PC-9 (cell line): ENCODE data around the gene MBP. TPM values are rescaled to one million over a fixed set of nuclear protein-coding genes. Genes with fewer than 3 reads are reported as not detected.

ENCODE experiments used
- Bru-seq: library from RNA; stranded (reverse); fragments of 400-500 nt; gene quantifications from one replicate; lab custom pipeline; 2021; lab: Mats Ljungman, UMichigan
- BruChase-seq, 2 experiments: library from RNA; stranded (reverse); fragments of 400-500 nt; gene quantifications; one replicate each; lab custom pipeline; 2021; lab: Mats Ljungman, UMichigan
- BruUV-seq: library from RNA; stranded (reverse); fragments of 400-500 nt; replicated peaks from 2 replicates; lab custom pipeline; 2021; lab: Mats Ljungman, UMichigan
- CTCF ChIA-PET: fragments of 300-600 bp; sonication (Branson Sonifier 250); formaldehyde crosslinking; loops from one replicate; lab custom pipeline; 2022; ENCODE audit warnings: antibody characterized with exemption; lab: Charles Lee
- POLR2A ChIA-PET: fragments of 300-600 bp; sonication (Branson Sonifier 250); formaldehyde crosslinking; loops from one replicate; lab custom pipeline; 2022; ENCODE audit warnings: antibody characterized with exemption; ENCODE audit not compliant: unreplicated experiment; lab: Charles Lee
- DNase-seq, 2 experiments: peaks; one replicate each; pipeline versions ENCODE4 v3.0.0 to v3.0.0-alpha.2; 2015 to 2022; ENCODE audit warnings: mixed read lengths in 1 of 2
- H2AFZ ChIP-seq: fragments of 200-600 bp; sonication (generic); 2 replicates; pipeline ENCODE4 v1.8.1; 2017; ENCODE audit warnings: antibody characterized with exemption
- H3F3A ChIP-seq: fragments of 200-600 bp; sonication (generic); 2 replicates; pipeline ENCODE4 v1.8.1; 2017; ENCODE audit warnings: antibody characterized with exemption, mild to moderate bottlenecking, low read depth; ENCODE audit not compliant: insufficient read depth
- H3K27ac ChIP-seq: fragments of 200-600 bp; sonication (generic); 2 replicates; pipeline ENCODE4 v1.6.1; 2016; ENCODE audit warnings: mixed run types
- H3K27me3 ChIP-seq: fragments of 200-600 bp; sonication (generic); 2 replicates; pipeline ENCODE4 v1.6.1; 2016; ENCODE audit warnings: low read depth, mixed run types; ENCODE audit not compliant: insufficient read depth
- H3K36me3 ChIP-seq: fragments of 200-600 bp; sonication (generic); 2 replicates; pipeline ENCODE4 v1.6.1; 2016; ENCODE audit warnings: low read depth, mixed run types
- H3K4me1 ChIP-seq: fragments of 200-600 bp; sonication (generic); replicated peaks from 2 replicates; pipeline ENCODE4 v1.6.1; 2016; ENCODE audit warnings: mixed run types; ENCODE audit not compliant: insufficient read depth
- H3K4me2 ChIP-seq: fragments of 200-600 bp; sonication (generic); 2 replicates; pipeline ENCODE4 v1.6.1; 2017; ENCODE audit warnings: mixed run types
- H3K4me3 ChIP-seq: fragments of 200-600 bp; sonication (generic); 2 replicates; pipeline ENCODE4 v1.6.1; 2016; ENCODE audit warnings: mixed run types
- H3K79me2 ChIP-seq: fragments of 200-600 bp; sonication (generic); 2 replicates; pipeline ENCODE4 v1.6.1; 2017; ENCODE audit warnings: low read depth, mixed run types
- H3K9me2 ChIP-seq: fragments of 200-600 bp; sonication (generic); 2 replicates; pipeline ENCODE4 v1.8.1; 2017; ENCODE audit warnings: mild to moderate bottlenecking; ENCODE audit not compliant: insufficient read depth
- H3K9me3 ChIP-seq: fragments of 200-600 bp; sonication (generic); 2 replicates; pipeline ENCODE4 v1.8.1; 2016; ENCODE audit warnings: low read depth; ENCODE audit not compliant: insufficient read depth
- H4K20me1 ChIP-seq: fragments of 200-600 bp; sonication (generic); 2 replicates; pipeline ENCODE4 v1.8.1; 2017; ENCODE audit not compliant: insufficient read depth
- EZH2 ChIP-seq: fragments of 200-600 bp; sonication (generic); IDR thresholded peaks from 2 replicates; pipeline ENCODE4 v1.8.0; 2017; ENCODE audit warnings: antibody characterized with exemption, low read depth
- intact Hi-C: fragments of 100-400 bp; cut with micrococcal nuclease; formaldehyde crosslinking; loops from one replicate; pipeline ENCODE4 v1.10.0; 2022; ENCODE audit not compliant: unreplicated experiment
- long read RNA-seq: library from polyadenylated mRNA; stranded (forward); transcript quantifications from one replicate; pipeline ENCODE4 v2.0.0, GENCODE V29; 2022
- total RNA-seq: library from RNA; stranded (reverse); gene quantifications from 2 replicates; pipeline ENCODE4 v1.2.3, GENCODE V29; 2021
- TF ChIP-seq, protein P1 (sequence below): fragments of 200-600 bp; sonication (generic); conservative IDR thresholded peaks from 2 replicates; pipeline ENCODE4 v1.6.1; 2017; ENCODE audit warnings: mixed run types, antibody characterized with exemption, mild to moderate bottlenecking, moderate library complexity

Gene MBP
- total RNA-seq: 37.9 and 44.4 TPM in 2 replicates
- Bru-seq, nascent RNA: percentile 77 among the genes with signal in this experiment
- BruChase-seq, experiment 1, labeled RNA remaining after a 2-hour chase: percentile 76 among the genes with signal in this experiment
- percentile 65 among the genes with signal in this experiment for BruChase-seq, experiment 2, labeled RNA remaining after a 6-hour chase
- long read RNA-seq, full-length matches to known transcripts: 12 of 33 reads
- long read RNA-seq, partial matches to known transcripts: 0 of 33 reads
- long read RNA-seq, other reads (novel, unspliced or antisense): 21 of 33 reads

DNA sequence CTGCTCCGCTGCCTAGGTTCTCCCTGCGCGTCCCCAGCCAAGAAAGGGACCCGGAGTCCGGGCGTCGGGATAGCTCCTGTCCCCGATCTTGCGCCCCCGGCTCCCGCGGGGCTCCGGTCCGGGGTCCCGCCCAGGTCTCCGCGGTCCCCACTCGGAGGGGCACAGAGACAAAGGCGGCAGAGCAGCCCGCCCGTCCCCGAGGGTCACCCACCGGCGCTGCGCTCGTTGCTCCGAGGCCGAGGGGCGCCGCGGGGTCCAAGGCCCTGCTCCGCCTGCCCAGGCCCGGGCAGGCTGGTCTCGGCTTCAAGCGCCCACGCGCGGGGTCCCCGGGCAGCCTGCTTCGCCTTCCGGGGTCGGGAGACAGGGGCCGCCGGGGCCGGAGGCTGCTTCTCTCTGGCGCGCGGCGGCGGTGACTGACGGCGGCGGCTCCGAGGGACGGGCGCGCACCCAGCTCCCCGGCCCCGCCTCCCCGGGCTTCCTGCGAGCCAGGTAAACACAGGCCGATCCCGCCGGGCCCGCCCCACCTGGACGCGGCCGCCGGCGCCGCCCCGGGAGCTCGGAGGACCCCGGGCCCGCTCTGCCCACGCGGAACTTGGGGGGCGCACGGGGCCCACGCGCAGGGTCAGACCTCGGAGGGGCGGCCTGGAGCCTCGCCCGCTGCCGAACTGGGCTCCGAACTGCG is at the start of gene MBP:
Gene MBP, minus strand, starts transcription at position 415 of the 682 bp plus-strand sequence. CDS start 27,522 bp downstream, outside the sequence.
- peak within 1 kb of the TSS; percentile 92 for H2AFZ ChIP-seq
- no peaks in the 10 kb centered on the region for H3K9me2 ChIP-seq
- no TSS peak for BruUV-seq
- POLR2A ChIA-PET: interaction anchor here (0.9 to 1.2 kb wide), 2 partner anchors 32 to 43 kb away, joined by 4 read pairs; no protein-coding TSS in a partner anchor
- H3K79me2 ChIP-seq: peaks cover 42% of the 10 kb centered on the region
- H3K27ac ChIP-seq: peak within 1 kb of the TSS; percentile 97
- no peaks in the 10 kb centered on the region for H3K27me3 ChIP-seq
- H3K36me3 ChIP-seq: 0 out of 2 replicates have a peak, but pooled peaks cover 3% of the 10 kb centered on the region
- no peaks in the 10 kb centered on the region for H3K9me3 ChIP-seq
- H3F3A ChIP-seq: peaks cover 34% of the 10 kb centered on the region
- peak within 1 kb of the TSS; percentile 86 for H3K4me2 ChIP-seq
- CTCF ChIA-PET: no interaction called here
- TF ChIP-seq, protein P1, sequence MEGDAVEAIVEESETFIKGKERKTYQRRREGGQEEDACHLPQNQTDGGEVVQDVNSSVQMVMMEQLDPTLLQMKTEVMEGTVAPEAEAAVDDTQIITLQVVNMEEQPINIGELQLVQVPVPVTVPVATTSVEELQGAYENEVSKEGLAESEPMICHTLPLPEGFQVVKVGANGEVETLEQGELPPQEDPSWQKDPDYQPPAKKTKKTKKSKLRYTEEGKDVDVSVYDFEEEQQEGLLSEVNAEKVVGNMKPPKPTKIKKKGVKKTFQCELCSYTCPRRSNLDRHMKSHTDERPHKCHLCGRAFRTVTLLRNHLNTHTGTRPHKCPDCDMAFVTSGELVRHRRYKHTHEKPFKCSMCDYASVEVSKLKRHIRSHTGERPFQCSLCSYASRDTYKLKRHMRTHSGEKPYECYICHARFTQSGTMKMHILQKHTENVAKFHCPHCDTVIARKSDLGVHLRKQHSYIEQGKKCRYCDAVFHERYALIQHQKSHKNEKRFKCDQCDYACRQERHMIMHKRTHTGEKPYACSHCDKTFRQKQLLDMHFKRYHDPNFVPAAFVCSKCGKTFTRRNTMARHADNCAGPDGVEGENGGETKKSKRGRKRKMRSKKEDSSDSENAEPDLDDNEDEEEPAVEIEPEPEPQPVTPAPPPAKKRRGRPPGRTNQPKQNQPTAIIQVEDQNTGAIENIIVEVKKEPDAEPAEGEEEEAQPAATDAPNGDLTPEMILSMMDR: no peak
- TF ChIP-seq EZH2: no peak
- H3K4me1 ChIP-seq: peaks cover 36% of the 10 kb centered on the region
- DNase-seq: peak; percentile 53 to 74
- H4K20me1 ChIP-seq: no peaks in the 10 kb centered on the region
- intact Hi-C loops: loop anchor here (1.0 to 5.0 kb wide), 3 partner anchors 43 to 130 kb away; no protein-coding TSS in a partner anchor
- H3K4me3 ChIP-seq: peak within 1 kb of the TSS; percentile 95

DNA sequence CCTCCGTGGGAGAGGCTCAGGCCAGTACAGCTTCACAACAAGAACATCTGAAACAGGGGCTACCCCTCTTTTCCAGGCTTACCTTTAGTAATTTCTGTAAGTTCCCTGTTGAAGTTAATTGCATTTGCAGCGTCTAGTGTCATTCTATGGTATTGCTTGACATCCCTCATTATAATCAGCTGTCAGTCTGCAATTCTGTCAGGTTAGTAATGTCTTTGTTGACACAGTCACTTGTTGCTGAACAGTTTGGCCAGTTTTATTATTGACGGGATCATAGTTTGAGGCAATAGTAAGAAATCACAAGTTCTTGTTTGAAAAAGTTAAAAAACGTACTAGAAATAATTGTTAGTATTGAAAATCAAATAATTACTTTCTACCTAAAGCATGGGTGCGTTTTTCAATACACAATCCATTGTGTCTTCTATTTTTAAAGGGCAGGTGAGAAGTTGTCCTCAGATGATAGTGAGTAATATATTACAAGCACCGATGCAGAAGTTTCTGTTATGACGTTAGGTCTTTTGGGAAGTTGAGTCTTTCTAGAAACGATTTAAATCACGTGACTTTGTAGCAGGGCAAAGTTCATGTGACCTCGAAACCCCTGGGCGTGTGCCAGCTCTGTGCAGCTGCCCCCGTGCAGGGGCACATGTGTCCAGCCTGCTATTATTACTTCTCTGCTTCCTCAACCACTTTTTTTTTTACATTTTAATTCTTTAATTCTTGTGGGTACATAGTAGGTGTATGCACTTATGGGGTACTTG is 49.5 kb upstream of the MBP start:
- CTCF ChIA-PET: no interaction called here
- H3K79me2 ChIP-seq: no peaks in the 10 kb centered on the region

More for the DNA sequence above, 49.5 kb upstream of the MBP start:
- H3F3A ChIP-seq: no peaks in the 10 kb centered on the region
- TF ChIP-seq, protein P1: no peak
- TF ChIP-seq EZH2: no peak
- H2AFZ ChIP-seq: no peak overlapping the region
- H3K4me1 ChIP-seq: no peaks in the 10 kb centered on the region
- POLR2A ChIA-PET: no interaction called here
- H3K9me3 ChIP-seq: no peaks in the 10 kb centered on the region
- no peaks in the 10 kb centered on the region for H3K36me3 ChIP-seq
- H3K4me3 ChIP-seq: no peak overlapping the region
- peaks cover 2% of the 10 kb centered on the region; the same call in 1 of the 2 replicates for H3K27me3 ChIP-seq
- H3K27ac ChIP-seq: no peak overlapping the region
- no peaks in the 10 kb centered on the region for H4K20me1 ChIP-seq
- no TSS peak for BruUV-seq
- no peak for DNase-seq
- no peak overlapping the region for H3K4me2 ChIP-seq
- intact Hi-C loops: no loop called here
- H3K9me2 ChIP-seq: no peaks in the 10 kb centered on the region
